Testis (tissue), 2 donors: ENCODE data around the gene GRXCR2.

Experiments
- CTCF ChIP-seq, 3 experiments: fragments of 450-650 bp in 2 of 3; fragments of 200-600 bp in 1 of 3; sonication (generic) in 1 of 3; IDR thresholded peaks; one replicate each; pipeline ENCODE4 v1.5.1; 2016 to 2019; ENCODE audit warnings: antibody characterized with exemption in 3 of 3, mild to moderate bottlenecking in 2 of 3, moderate library complexity in 1 of 3
- POLR2A ChIP-seq: fragments of 450-650 bp; IDR thresholded peaks from one replicate; pipeline ENCODE4 v1.6.1; 2017; ENCODE audit warnings: antibody characterized with exemption, mild to moderate bottlenecking, moderate library complexity

- no peak for TF ChIP-seq CTCF (IDR thresholded peaks at IDR 0.05)
- no peak for TF ChIP-seq POLR2A
Observed at GRCh38 chr5:145919413-145919812, 46.6 kb upstream of the GRXCR2 start.
